ENCODE measurements around the gene GRID1.

GRID1 gene

DNA sequence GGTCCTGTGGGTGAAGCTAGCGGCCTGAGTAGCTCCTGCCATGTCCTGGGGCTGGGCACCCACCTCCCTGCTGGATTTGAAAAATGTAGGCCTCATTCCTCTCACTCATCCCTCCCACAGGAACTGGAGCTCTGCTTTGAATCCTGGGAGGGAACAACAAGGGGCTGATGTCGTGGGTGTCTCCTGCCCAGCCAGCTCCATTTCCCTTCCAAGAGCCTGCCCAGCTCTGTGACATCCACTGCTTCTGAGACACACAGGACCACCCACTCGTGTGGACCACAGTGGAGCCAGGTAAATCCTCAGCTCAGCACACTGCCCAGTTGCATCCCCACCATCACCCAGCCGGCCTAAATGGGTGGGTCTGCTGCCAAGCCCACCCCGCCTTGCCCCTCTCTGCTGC lies 579.2 kb downstream of the GRID1 start:
- Histone ChIP-seq H3K9ac (ENCODE audit: insufficient read length) (no peak overlapping the region), H3K4me3 (no peak overlapping the region), H3K36me3 (ENCODE audit: insufficient read depth, low read length) (no peaks in the 10 kb centered on the region), H3K27ac (no peak overlapping the region), H3K9me3 (ENCODE audit: low read depth, low read length) (no peaks in the 10 kb centered on the region)
- TF ChIP-seq FOXP2 (optimal IDR thresholded peaks at IDR 0.05; ENCODE audit: control extremely low read depth, extremely low read length, insufficient read depth) (no peak), POLR2AphosphoS5 (IDR thresholded peaks at IDR 0.05; ENCODE audit: borderline replicate concordance, low read depth, low read length) (no peak), EZH2 (IDR thresholded peaks at IDR 0.05) (no peak)
- no peak for DNase-seq (ENCODE audit: low read depth, low spot score)

DNA sequence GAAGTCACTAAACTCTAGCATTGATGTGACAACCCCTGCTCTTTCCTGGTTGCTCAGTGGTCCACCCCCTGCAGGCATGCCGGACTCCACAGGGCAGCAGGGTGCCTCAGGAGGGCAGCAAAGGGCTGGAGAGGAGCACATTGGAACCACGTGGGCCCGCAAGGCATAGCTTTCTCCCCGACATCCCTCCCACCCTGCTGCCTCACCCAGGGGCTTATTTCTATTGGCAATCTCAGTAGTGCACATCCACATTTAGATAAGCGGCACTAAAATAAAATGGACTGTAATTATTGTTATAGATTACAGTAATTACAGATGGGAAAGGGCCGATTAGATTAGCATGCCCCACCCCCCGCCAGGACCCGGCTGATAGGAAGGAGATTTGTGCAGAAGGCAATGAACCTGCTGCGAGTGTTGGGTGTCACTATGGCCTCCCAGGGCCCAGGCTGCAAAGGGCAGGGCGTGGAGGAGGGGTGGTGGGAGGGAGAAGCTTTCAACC lies 580.1 kb downstream of the GRID1 start:
- TF ChIP-seq EZH2 (IDR thresholded peaks at IDR 0.05) (no peak), POLR2AphosphoS5 (IDR thresholded peaks at IDR 0.05; ENCODE audit: borderline replicate concordance, low read depth, low read length) (no peak), FOXP2 (optimal IDR thresholded peaks at IDR 0.05; ENCODE audit: control extremely low read depth, extremely low read length, insufficient read depth) (no peak)
- Histone ChIP-seq H3K9ac (ENCODE audit: insufficient read length) (no peak overlapping the region), H3K36me3 (ENCODE audit: insufficient read depth, low read length) (no peaks in the 10 kb centered on the region), H3K27ac (no peak overlapping the region), H3K9me3 (ENCODE audit: low read depth, low read length) (no peaks in the 10 kb centered on the region), H3K4me3 (no peak overlapping the region)
- DNase-seq (ENCODE audit: low read depth, low spot score), result no peak

DNA sequence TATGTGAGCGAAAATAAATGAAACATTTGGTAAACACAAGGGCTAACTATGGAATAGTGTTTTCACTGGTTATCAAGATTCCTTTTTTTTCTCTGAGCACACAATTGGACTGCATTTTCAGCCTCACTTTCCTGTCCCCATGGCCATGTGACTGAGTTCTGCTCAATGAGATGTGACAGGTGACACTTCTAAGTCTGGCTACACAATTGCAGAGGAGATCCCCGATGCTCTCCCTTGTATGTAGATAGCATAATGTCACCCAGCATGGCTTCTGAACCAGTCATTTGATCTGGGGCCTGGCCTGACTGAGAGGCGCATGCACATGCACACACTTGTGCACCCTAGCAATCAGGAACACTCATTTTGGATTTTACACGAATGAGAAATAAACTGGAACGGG lies 581.8 kb downstream of the GRID1 start:
- no peak for DNase-seq (ENCODE audit: low read depth, low spot score)
- TF ChIP-seq FOXP2 (optimal IDR thresholded peaks at IDR 0.05; ENCODE audit: control extremely low read depth, extremely low read length, insufficient read depth) (no peak), EZH2 (IDR thresholded peaks at IDR 0.05) (no peak), POLR2AphosphoS5 (IDR thresholded peaks at IDR 0.05; ENCODE audit: borderline replicate concordance, low read depth, low read length) (no peak)

DNA sequence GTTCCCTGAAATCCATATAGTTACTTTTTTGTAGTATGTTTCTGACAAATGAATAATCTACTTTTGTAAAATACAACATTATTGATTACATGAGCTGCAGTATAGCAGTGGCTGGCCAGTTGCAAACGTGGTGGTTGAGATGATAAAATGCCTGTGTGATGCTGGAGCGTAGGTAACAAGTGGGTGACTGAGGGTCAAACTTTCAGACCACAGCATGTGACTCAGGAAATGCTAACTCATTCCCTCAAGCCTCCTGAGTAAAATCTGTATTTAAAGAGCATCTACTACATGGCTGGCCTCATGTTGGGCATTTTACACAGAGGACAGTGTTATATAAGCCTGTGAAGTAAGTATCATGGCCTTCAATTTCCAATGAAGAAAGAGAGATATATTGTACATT lies 585.2 kb downstream of the GRID1 start:
- no peaks in the 10 kb centered on the region for H3K9me3 ChIP-seq (ENCODE audit: low read depth, low read length)
- H3K36me3 ChIP-seq (ENCODE audit: insufficient read depth, low read length), result no peaks in the 10 kb centered on the region

More for the DNA sequence above, 581.8 kb downstream of the GRID1 start:
- H3K4me3 ChIP-seq, result no peak overlapping the region
- no peak overlapping the region for H3K9ac ChIP-seq (ENCODE audit: insufficient read length)
- H3K9me3 ChIP-seq (ENCODE audit: low read depth, low read length), result no peaks in the 10 kb centered on the region
- no peaks in the 10 kb centered on the region for H3K36me3 ChIP-seq (ENCODE audit: insufficient read depth, low read length)
- H3K27ac ChIP-seq, result no peak overlapping the region

DNA sequence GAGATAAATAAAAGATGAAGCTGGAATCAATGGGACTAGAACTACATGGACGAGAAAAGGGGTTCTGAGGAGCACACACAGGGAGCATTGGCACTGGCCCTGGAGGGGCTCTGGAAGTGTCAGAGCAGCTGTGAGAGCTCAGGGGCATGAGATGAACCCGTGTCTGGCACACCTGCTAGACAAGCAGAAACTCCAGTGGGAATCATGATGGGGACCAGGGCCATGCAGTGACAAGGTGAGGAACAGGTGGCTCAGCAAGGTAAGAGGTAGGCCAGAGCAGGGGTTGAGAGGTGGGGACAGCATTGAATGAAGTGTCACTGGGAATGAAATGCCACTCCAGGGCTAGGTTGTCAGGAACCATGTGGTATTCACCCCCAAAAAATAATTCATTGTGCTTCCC lies 588.5 kb downstream of the GRID1 start:
- H3K9me3 ChIP-seq (ENCODE audit: low read depth, low read length), result no peaks in the 10 kb centered on the region
- no peak for TF ChIP-seq POLR2AphosphoS5 (IDR thresholded peaks at IDR 0.05; ENCODE audit: borderline replicate concordance, low read depth, low read length)
- no peak for TF ChIP-seq EZH2 (IDR thresholded peaks at IDR 0.05)
- TF ChIP-seq FOXP2 (optimal IDR thresholded peaks at IDR 0.05; ENCODE audit: control extremely low read depth, extremely low read length, insufficient read depth), result no peak
- DNase-seq (ENCODE audit: low read depth, low spot score), result no peak
- no peak overlapping the region for H3K27ac ChIP-seq
- H3K36me3 ChIP-seq (ENCODE audit: insufficient read depth, low read length), result no peaks in the 10 kb centered on the region
- no peak overlapping the region for H3K4me3 ChIP-seq
- H3K9ac ChIP-seq (ENCODE audit: insufficient read length), result no peak overlapping the region

More for the DNA sequence above, 585.2 kb downstream of the GRID1 start:
- Histone ChIP-seq H3K9ac (ENCODE audit: insufficient read length) (no peak overlapping the region), H3K4me3 (no peak overlapping the region), H3K27ac (no peak overlapping the region)
- DNase-seq (ENCODE audit: low read depth, low spot score), result no peak
- no peak for TF ChIP-seq EZH2 (IDR thresholded peaks at IDR 0.05)
- TF ChIP-seq POLR2AphosphoS5 (IDR thresholded peaks at IDR 0.05; ENCODE audit: borderline replicate concordance, low read depth, low read length), result no peak
- no peak for TF ChIP-seq FOXP2 (optimal IDR thresholded peaks at IDR 0.05; ENCODE audit: control extremely low read depth, extremely low read length, insufficient read depth)

DNA sequence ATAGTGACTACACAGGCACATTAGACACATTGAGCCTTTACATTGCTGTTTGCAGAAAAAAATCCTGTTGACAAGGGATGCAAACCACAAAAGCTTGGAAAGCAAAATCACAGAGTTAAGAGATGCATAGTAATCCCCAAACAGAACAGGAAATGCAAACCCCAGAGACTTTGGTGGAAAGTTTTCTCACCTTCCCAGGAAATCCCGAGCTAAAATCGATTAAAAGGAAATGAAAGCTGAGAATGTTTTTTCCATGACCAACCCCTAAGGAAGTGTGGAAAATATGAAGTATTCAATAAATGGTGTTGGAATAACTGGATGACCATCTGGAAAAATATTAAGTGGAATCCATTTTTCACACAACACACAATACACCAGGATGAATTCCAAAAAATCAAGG lies 598.7 kb downstream of the GRID1 start:
- Histone ChIP-seq H3K36me3 (ENCODE audit: insufficient read depth, low read length) (no peaks in the 10 kb centered on the region), H3K4me3 (no peak overlapping the region), H3K9ac (ENCODE audit: insufficient read length) (no peak overlapping the region), H3K27ac (no peak overlapping the region), H3K9me3 (ENCODE audit: low read depth, low read length) (no peaks in the 10 kb centered on the region)
- no peak for DNase-seq (ENCODE audit: low read depth, low spot score)
- no peak for TF ChIP-seq EZH2 (IDR thresholded peaks at IDR 0.05)
- no peak for TF ChIP-seq POLR2AphosphoS5 (IDR thresholded peaks at IDR 0.05; ENCODE audit: borderline replicate concordance, low read depth, low read length)
- TF ChIP-seq FOXP2 (optimal IDR thresholded peaks at IDR 0.05; ENCODE audit: control extremely low read depth, extremely low read length, insufficient read depth), result no peak

DNA sequence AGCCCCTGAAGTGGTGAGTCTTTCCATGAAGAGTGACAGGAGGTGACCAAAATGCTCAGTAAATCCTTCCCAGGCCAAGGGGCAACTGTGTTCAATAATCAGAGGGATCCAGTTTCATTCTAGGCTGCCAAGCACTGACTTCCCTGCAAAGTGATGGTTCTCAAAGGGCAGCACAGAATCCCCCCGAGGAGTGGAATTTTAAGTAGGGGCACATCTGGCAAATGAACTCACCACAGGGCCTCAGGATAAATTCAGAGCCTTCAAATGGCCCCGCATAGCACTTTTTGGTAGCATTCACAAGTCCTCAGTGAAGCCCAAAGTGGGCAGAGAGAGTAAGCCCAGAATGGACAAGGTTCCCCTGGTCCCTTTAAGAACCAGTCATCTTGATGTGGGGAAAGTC lies 602.5 kb downstream of the GRID1 start:
- H3K27ac ChIP-seq, result no peak overlapping the region
- H3K9ac ChIP-seq (ENCODE audit: insufficient read length), result no peak overlapping the region
- no peaks in the 10 kb centered on the region for H3K36me3 ChIP-seq (ENCODE audit: insufficient read depth, low read length)
- TF ChIP-seq POLR2AphosphoS5 (IDR thresholded peaks at IDR 0.05; ENCODE audit: borderline replicate concordance, low read depth, low read length) (no peak), EZH2 (IDR thresholded peaks at IDR 0.05) (no peak), FOXP2 (optimal IDR thresholded peaks at IDR 0.05; ENCODE audit: control extremely low read depth, extremely low read length, insufficient read depth) (no peak)
- DNase-seq (ENCODE audit: low read depth, low spot score), result no peak
- H3K4me3 ChIP-seq, result no peak overlapping the region
- H3K9me3 ChIP-seq (ENCODE audit: low read depth, low read length), result no peaks in the 10 kb centered on the region

DNA sequence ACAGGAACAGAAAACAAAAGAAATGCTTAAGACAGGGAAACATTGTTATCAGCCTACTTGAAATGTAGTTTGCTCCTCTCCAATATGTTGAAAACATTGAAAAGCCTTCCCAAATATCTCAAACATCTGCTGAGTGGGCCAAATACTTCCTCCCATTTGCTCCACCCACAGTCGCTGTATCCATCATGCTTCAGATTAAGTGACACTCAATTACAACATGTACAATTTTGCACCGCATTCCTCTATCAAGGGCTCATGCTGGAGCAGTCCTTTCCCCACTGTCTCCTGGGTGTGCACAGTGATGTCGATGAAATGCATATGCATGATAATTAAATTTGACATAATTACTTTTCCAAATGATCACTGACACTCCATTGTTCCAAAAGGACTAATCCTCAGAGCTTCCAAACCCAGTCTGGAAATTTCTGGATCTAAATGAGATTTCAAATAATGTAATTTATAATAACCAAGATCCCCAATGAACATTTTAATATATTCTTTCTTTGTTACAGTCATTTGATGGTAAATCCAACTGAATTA lies 604.6 kb downstream of the GRID1 start:
- no peaks in the 10 kb centered on the region for H3K9me3 ChIP-seq (ENCODE audit: low read depth, low read length)
- no peaks in the 10 kb centered on the region for H3K36me3 ChIP-seq (ENCODE audit: insufficient read depth, low read length)
- no peak for DNase-seq (ENCODE audit: low read depth, low spot score)

More for the DNA sequence above, 604.6 kb downstream of the GRID1 start:
- TF ChIP-seq FOXP2 (optimal IDR thresholded peaks at IDR 0.05; ENCODE audit: control extremely low read depth, extremely low read length, insufficient read depth), result no peak
- TF ChIP-seq POLR2AphosphoS5 (IDR thresholded peaks at IDR 0.05; ENCODE audit: borderline replicate concordance, low read depth, low read length), result no peak
- no peak for TF ChIP-seq EZH2 (IDR thresholded peaks at IDR 0.05)
- Histone ChIP-seq H3K9ac (ENCODE audit: insufficient read length) (no peak overlapping the region), H3K4me3 (no peak overlapping the region), H3K27ac (no peak overlapping the region)
